Liver (tissue), 3 donors: ENCODE measurements around the gene ABCA13.

Experiments
- GABPA ChIP-seq, 2 donors: IDR thresholded peaks in 1 of 2; conservative IDR thresholded peaks in 1 of 2; 2 replicates each; pipeline ENCODE4 v1.6.1; 2016; ENCODE audit warnings: antibody characterized with exemption in 2 of 2, mild to moderate bottlenecking in 1 of 2, moderate library complexity in 1 of 2
- TAF1 ChIP-seq: conservative IDR thresholded peaks from 2 replicates; pipeline ENCODE4 v1.6.1; 2016; ENCODE audit warnings: antibody characterized with exemption, mild to moderate bottlenecking
- YY1 ChIP-seq: IDR thresholded peaks from 2 replicates; pipeline ENCODE4 v1.6.1; 2016; ENCODE audit warnings: antibody characterized with exemption, mild to moderate bottlenecking
- TF ChIP-seq, protein P1 (sequence below): fragments of 150-350 bp; IDR thresholded peaks from 2 replicates; pipeline ENCODE4 v1.5.1; 2017; ENCODE audit warnings: improper control_type of control experiment, low read depth, low read length; ENCODE audit not compliant: missing input control
- TF ChIP-seq, protein P2 (sequence below): IDR thresholded peaks from 2 replicates; pipeline ENCODE4 v1.6.1; 2016; ENCODE audit warnings: antibody characterized with exemption
- TF ChIP-seq, protein P3 (sequence below): IDR thresholded peaks from 2 replicates; pipeline ENCODE4 v1.6.1; 2016; ENCODE audit warnings: antibody characterized with exemption
- TF ChIP-seq, protein P4 (sequence below): IDR thresholded peaks from 2 replicates; pipeline ENCODE4 v1.6.1; 2016; ENCODE audit warnings: antibody characterized with exemption, mild to moderate bottlenecking
- donor health status: healthy.
- donor health status: healthy.

DNA sequence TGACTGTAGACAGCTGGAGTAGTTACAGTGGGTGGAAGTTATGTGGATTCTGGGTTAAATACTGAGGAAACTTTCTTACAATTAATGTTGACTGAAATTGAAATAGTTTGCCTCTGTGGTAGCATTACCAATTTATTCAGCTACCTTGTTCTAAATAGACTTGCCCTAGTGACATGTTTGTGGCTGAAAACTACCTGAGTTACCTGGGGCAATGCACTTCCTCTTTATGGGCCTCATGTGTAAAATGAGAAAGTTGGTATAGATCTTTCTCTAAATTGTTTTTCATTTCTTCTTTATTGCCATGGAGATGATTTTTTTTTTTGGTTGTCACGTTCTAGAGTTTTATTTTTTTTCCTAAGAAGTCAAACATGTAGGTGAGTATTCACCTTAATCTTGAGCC lies 500.4 kb downstream of the ABCA13 start:
- TF ChIP-seq, protein P1, sequence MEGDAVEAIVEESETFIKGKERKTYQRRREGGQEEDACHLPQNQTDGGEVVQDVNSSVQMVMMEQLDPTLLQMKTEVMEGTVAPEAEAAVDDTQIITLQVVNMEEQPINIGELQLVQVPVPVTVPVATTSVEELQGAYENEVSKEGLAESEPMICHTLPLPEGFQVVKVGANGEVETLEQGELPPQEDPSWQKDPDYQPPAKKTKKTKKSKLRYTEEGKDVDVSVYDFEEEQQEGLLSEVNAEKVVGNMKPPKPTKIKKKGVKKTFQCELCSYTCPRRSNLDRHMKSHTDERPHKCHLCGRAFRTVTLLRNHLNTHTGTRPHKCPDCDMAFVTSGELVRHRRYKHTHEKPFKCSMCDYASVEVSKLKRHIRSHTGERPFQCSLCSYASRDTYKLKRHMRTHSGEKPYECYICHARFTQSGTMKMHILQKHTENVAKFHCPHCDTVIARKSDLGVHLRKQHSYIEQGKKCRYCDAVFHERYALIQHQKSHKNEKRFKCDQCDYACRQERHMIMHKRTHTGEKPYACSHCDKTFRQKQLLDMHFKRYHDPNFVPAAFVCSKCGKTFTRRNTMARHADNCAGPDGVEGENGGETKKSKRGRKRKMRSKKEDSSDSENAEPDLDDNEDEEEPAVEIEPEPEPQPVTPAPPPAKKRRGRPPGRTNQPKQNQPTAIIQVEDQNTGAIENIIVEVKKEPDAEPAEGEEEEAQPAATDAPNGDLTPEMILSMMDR: no peak
- TF ChIP-seq TAF1: no peak
- TF ChIP-seq, protein P2, sequence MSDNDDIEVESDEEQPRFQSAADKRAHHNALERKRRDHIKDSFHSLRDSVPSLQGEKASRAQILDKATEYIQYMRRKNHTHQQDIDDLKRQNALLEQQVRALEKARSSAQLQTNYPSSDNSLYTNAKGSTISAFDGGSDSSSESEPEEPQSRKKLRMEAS: no peak
- TF ChIP-seq, protein P3, sequence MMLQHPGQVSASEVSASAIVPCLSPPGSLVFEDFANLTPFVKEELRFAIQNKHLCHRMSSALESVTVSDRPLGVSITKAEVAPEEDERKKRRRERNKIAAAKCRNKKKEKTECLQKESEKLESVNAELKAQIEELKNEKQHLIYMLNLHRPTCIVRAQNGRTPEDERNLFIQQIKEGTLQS: no peak
- TF ChIP-seq YY1: no peak
- TF ChIP-seq GABPA (IDR thresholded peaks at IDR 0.05 in 1 of 2, conservative IDR thresholded peaks at IDR 0.05 in 1 of 2): no peak
- TF ChIP-seq, protein P4, sequence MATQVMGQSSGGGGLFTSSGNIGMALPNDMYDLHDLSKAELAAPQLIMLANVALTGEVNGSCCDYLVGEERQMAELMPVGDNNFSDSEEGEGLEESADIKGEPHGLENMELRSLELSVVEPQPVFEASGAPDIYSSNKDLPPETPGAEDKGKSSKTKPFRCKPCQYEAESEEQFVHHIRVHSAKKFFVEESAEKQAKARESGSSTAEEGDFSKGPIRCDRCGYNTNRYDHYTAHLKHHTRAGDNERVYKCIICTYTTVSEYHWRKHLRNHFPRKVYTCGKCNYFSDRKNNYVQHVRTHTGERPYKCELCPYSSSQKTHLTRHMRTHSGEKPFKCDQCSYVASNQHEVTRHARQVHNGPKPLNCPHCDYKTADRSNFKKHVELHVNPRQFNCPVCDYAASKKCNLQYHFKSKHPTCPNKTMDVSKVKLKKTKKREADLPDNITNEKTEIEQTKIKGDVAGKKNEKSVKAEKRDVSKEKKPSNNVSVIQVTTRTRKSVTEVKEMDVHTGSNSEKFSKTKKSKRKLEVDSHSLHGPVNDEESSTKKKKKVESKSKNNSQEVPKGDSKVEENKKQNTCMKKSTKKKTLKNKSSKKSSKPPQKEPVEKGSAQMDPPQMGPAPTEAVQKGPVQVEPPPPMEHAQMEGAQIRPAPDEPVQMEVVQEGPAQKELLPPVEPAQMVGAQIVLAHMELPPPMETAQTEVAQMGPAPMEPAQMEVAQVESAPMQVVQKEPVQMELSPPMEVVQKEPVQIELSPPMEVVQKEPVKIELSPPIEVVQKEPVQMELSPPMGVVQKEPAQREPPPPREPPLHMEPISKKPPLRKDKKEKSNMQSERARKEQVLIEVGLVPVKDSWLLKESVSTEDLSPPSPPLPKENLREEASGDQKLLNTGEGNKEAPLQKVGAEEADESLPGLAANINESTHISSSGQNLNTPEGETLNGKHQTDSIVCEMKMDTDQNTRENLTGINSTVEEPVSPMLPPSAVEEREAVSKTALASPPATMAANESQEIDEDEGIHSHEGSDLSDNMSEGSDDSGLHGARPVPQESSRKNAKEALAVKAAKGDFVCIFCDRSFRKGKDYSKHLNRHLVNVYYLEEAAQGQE: no peak
